ENCODE data around the gene PPY.

- no peak for TF ChIP-seq POLR2A (IDR thresholded peaks at IDR 0.05)
- TF ChIP-seq, protein P1, sequence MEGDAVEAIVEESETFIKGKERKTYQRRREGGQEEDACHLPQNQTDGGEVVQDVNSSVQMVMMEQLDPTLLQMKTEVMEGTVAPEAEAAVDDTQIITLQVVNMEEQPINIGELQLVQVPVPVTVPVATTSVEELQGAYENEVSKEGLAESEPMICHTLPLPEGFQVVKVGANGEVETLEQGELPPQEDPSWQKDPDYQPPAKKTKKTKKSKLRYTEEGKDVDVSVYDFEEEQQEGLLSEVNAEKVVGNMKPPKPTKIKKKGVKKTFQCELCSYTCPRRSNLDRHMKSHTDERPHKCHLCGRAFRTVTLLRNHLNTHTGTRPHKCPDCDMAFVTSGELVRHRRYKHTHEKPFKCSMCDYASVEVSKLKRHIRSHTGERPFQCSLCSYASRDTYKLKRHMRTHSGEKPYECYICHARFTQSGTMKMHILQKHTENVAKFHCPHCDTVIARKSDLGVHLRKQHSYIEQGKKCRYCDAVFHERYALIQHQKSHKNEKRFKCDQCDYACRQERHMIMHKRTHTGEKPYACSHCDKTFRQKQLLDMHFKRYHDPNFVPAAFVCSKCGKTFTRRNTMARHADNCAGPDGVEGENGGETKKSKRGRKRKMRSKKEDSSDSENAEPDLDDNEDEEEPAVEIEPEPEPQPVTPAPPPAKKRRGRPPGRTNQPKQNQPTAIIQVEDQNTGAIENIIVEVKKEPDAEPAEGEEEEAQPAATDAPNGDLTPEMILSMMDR (IDR thresholded peaks at IDR 0.05), result no peak
Measured at GRCh38 chr17:43914451-43914850, 27.8 kb downstream of the PPY start.
